HEK293 (cell line): ENCODE results near the gene CCDC12.

Experiments used
- CTCF ChIA-PET: fragments of 350-600 bp; formaldehyde crosslinking; extraction: SDS; loops from one replicate; lab custom pipeline; 2021; ENCODE audit warnings: antibody characterized with exemption; lab: Yijun Ruan, JAX
- POLR2A ChIA-PET: fragments of 300-600 bp; formaldehyde crosslinking; extraction: SDS; loops from one replicate; lab custom pipeline; 2020; ENCODE audit warnings: antibody characterized with exemption, inconsistent platforms; lab: Yijun Ruan, JAX
- H3K27ac ChIP-seq: fragments of 200-500 bp; sonication (Bioruptor generic); 2 replicates; pipeline ENCODE4 v1.5.1; 2014; ENCODE audit warnings: low read depth, low read length, control low read depth, inconsistent platforms; ENCODE audit errors: extremely low read depth
- H3K36me3 ChIP-seq, 2 experiments: fragments of 200-500 bp in 1 of 2; sonication (Bioruptor generic) in 1 of 2; 1 replicate in 1 of 2; 2 replicates in 1 of 2; pipeline ENCODE4 v1.5.1; 2014 to 2017; ENCODE audit warnings: inconsistent platforms in 2 of 2, low read length in 2 of 2; ENCODE audit not compliant: control insufficient read depth in 2 of 2, insufficient read depth in 1 of 2
- H3K4me1 ChIP-seq: fragments of 200-500 bp; sonication (Bioruptor generic); 2 replicates; pipeline ENCODE4 v1.5.1; 2014; ENCODE audit warnings: mild to moderate bottlenecking, low read length, inconsistent platforms; ENCODE audit not compliant: control insufficient read depth, insufficient read depth
- H3K4me3 ChIP-seq: 2 replicates; pipeline ENCODE4 v1.5.1; 2011; ENCODE audit warnings: low read depth, mild to moderate bottlenecking, control low read depth, low read length, moderate library complexity
- H3K9me3 ChIP-seq: fragments of 200-500 bp; sonication (Bioruptor generic); 2 replicates; pipeline ENCODE4 v1.5.1; 2014; ENCODE audit warnings: low read depth, low read length, inconsistent platforms; ENCODE audit not compliant: control insufficient read depth, insufficient read depth
- GFI1B ChIP-seq: fragments of 450-650 bp; formaldehyde crosslinking; IDR thresholded peaks from 2 replicates; pipeline ENCODE4 v1.5.1; 2016; ENCODE audit warnings: missing biosample characterization, missing genetic modification characterization
- IKZF3 ChIP-seq: fragments of 450-650 bp; IDR thresholded peaks from 2 replicates; pipeline ENCODE4 v1.5.0; 2018; ENCODE audit warnings: missing biosample characterization, mild to moderate bottlenecking, missing genetic modification characterization, moderate library complexity
- KLF1 ChIP-seq: fragments of 450-650 bp; formaldehyde crosslinking; IDR thresholded peaks from 2 replicates; pipeline ENCODE4 v1.5.1; 2016; ENCODE audit warnings: missing biosample characterization, missing genetic modification characterization
- ZBTB17 ChIP-seq: fragments of 450-650 bp; formaldehyde crosslinking; IDR thresholded peaks from 2 replicates; pipeline ENCODE4 v1.5.1; 2016; ENCODE audit warnings: missing biosample characterization, missing genetic modification characterization
- ZBTB48 ChIP-seq: fragments of 450-650 bp; formaldehyde crosslinking; IDR thresholded peaks from 2 replicates; pipeline ENCODE4 v1.5.1; 2016; ENCODE audit warnings: missing biosample characterization, missing genetic modification characterization
- ZNF155 ChIP-seq: fragments of 450-650 bp; formaldehyde crosslinking; IDR thresholded peaks from 2 replicates; pipeline ENCODE4 v1.5.1; 2016; ENCODE audit warnings: missing biosample characterization, missing genetic modification characterization
- ZNF157 ChIP-seq: fragments of 450-650 bp; formaldehyde crosslinking; IDR thresholded peaks from 2 replicates; pipeline ENCODE4 v1.5.1; 2016; ENCODE audit warnings: missing biosample characterization, missing genetic modification characterization
- ZNF211 ChIP-seq: fragments of 450-650 bp; formaldehyde crosslinking; IDR thresholded peaks from 2 replicates; pipeline ENCODE4 v1.5.1; 2016; ENCODE audit warnings: low read depth, missing biosample characterization, missing genetic modification characterization
- ZNF266 ChIP-seq: fragments of 450-650 bp; formaldehyde crosslinking; IDR thresholded peaks from 2 replicates; pipeline ENCODE4 v1.5.1; 2016; ENCODE audit warnings: missing biosample characterization, missing genetic modification characterization, low read depth
- ZNF302 ChIP-seq: fragments of 450-650 bp; formaldehyde crosslinking; IDR thresholded peaks from 2 replicates; pipeline ENCODE4 v1.5.1; 2016; ENCODE audit warnings: missing biosample characterization, missing genetic modification characterization, low read depth
- ZNF366 ChIP-seq: fragments of 450-650 bp; formaldehyde crosslinking; conservative IDR thresholded peaks from 2 replicates; pipeline ENCODE4 v1.5.1; 2016; ENCODE audit warnings: missing biosample characterization, missing genetic modification characterization
- ZNF510 ChIP-seq: fragments of 450-650 bp; formaldehyde crosslinking; IDR thresholded peaks from 2 replicates; pipeline ENCODE4 v1.5.1; 2018; ENCODE audit warnings: mild to moderate bottlenecking, missing genetic modification characterization, missing biosample characterization; ENCODE audit not compliant: insufficient replicate concordance
- ZNF555 ChIP-seq: fragments of 450-650 bp; formaldehyde crosslinking; conservative IDR thresholded peaks from 2 replicates; pipeline ENCODE4 v1.5.1; 2017; ENCODE audit warnings: missing biosample characterization, mild to moderate bottlenecking, missing genetic modification characterization, inconsistent platforms
- ZNF596 ChIP-seq: fragments of 450-650 bp; IDR thresholded peaks from 2 replicates; pipeline ENCODE4 v1.5.0; 2018; ENCODE audit warnings: missing biosample characterization, mild to moderate bottlenecking, missing genetic modification characterization, moderate library complexity
- ZNF621 ChIP-seq: fragments of 450-650 bp; formaldehyde crosslinking; IDR thresholded peaks from 2 replicates; pipeline ENCODE4 v1.5.1; 2017; ENCODE audit warnings: missing biosample characterization, missing genetic modification characterization
- ZNF785 ChIP-seq: fragments of 450-650 bp; formaldehyde crosslinking; IDR thresholded peaks from 2 replicates; pipeline ENCODE4 v1.5.1; 2016; ENCODE audit warnings: missing biosample characterization, missing genetic modification characterization
- TF ChIP-seq, protein P1 (sequence below): fragments of 450-650 bp; formaldehyde crosslinking; IDR thresholded peaks from 2 replicates; pipeline ENCODE4 v1.5.1; 2017; ENCODE audit warnings: missing biosample characterization, missing genetic modification characterization
- TF ChIP-seq, protein P2 (sequence below): fragments of 450-650 bp; formaldehyde crosslinking; IDR thresholded peaks from 2 replicates; pipeline ENCODE4 v1.5.1; 2016; ENCODE audit warnings: missing biosample characterization, missing genetic modification characterization
- TF ChIP-seq, protein P3 (sequence below): fragments of 450-650 bp; formaldehyde crosslinking; IDR thresholded peaks from 2 replicates; pipeline ENCODE4 v1.5.1; 2016; ENCODE audit warnings: missing biosample characterization, missing genetic modification characterization

Gene CCDC12

DNA sequence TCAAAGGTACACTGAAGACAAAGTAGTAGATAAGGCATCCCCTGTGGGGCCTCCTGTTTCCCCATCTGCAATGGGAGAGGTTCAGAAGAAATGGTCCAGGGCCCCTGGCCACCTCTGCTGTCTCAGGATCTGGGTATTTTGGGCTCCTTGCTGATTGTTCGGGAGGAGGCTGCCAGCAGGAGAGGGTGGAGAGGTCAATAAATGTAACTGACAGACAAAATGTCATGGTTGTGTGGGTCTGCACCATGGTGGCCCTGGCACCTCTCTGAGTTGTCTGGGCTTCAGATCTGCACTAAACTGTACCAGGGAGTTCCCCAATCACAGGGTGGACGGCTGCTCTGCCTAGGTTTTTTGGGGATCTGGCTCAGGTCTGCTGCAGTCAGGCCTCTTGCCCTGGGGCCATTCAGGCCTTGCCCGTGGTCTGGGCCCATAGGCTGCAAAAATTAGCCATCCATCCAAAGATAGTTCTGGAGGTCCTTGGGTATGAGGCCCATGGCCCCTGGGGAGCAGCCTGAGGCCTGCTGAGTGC is 10.3 kb upstream of the CCDC12 start:
- Histone ChIP-seq H3K4me3 (no peak overlapping the region), H3K4me1 (no peaks in the 10 kb centered on the region), H3K9me3 (no peaks in the 10 kb centered on the region), H3K36me3 (peaks cover 0 to 24% of the 10 kb centered on the region in 2 experiments; a peak in 1 of 3 replicates), H3K27ac (no peak overlapping the region)
- POLR2A ChIA-PET, result interaction anchor here (0.7 kb wide), 1 partner anchor 11 kb away, joined by 3 read pairs; no protein-coding TSS in a partner anchor
- no peak for TF ChIP-seq ZNF302
- TF ChIP-seq, protein P1, sequence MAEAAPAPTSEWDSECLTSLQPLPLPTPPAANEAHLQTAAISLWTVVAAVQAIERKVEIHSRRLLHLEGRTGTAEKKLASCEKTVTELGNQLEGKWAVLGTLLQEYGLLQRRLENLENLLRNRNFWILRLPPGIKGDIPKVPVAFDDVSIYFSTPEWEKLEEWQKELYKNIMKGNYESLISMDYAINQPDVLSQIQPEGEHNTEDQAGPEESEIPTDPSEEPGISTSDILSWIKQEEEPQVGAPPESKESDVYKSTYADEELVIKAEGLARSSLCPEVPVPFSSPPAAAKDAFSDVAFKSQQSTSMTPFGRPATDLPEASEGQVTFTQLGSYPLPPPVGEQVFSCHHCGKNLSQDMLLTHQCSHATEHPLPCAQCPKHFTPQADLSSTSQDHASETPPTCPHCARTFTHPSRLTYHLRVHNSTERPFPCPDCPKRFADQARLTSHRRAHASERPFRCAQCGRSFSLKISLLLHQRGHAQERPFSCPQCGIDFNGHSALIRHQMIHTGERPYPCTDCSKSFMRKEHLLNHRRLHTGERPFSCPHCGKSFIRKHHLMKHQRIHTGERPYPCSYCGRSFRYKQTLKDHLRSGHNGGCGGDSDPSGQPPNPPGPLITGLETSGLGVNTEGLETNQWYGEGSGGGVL (tag by site-specific recombination), result no peak
- no peak for TF ChIP-seq ZNF621 (tag by site-specific recombination)
- no peak for TF ChIP-seq ZNF785 (tag by site-specific recombination)
- TF ChIP-seq KLF1, result no peak
- no peak for TF ChIP-seq ZNF596 (tag by site-specific recombination)
- TF ChIP-seq ZNF555, result no peak
- no peak for TF ChIP-seq GFI1B (tag by site-specific recombination)
- TF ChIP-seq ZBTB48 (tag by site-specific recombination), result no peak
- no peak for TF ChIP-seq ZNF366
- TF ChIP-seq IKZF3 (tag by site-specific recombination), result no peak
- TF ChIP-seq ZBTB17 (tag by site-specific recombination), result no peak
- no peak for TF ChIP-seq ZNF266 (tag by site-specific recombination)
- CTCF ChIA-PET, result interaction anchor here (1.2 kb wide), 1 partner anchor 12 kb away, joined by 5 read pairs; no protein-coding TSS in a partner anchor

DNA sequence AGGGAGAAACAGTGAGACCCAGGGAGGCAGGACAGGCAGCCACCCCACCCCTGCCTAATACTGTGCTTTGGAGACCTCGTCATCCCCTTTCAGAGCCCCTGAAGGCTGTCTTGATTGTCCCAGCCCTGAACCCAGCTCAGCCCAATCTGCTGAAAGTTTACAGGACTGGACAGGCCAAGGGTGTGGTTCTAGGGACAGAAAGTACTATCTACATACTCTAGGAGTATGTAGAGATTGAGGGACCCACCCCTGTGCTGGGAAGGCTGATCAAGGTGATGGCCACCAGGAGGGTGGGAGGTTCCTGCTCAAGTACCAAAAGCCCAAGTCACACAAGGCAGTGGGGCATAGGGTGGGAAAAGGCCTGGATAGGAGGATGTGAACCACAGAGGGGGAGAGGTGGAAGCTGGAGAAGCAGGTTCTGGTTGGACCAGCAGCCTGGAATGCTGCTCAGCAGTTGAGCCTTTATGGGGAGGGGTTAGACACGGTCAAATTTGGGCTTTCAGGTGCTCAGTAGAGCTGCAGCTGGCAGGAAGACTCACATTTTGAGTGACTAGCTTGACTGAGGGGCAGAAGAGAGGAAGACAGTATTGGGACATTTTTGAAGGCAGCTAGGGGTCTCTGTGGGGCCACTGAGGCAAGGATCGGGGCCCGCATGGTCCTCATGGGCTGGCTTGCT is 9.6 kb upstream of the CCDC12 start:
- ChIA-PET CTCF (no interaction called here), POLR2A (interaction anchor here (0.7 kb wide), 1 partner anchor 10 kb away, joined by 3 read pairs; no protein-coding TSS in a partner anchor)
- no peak for TF ChIP-seq ZNF510
- no peak for TF ChIP-seq ZNF157 (tag by site-specific recombination)
- TF ChIP-seq, protein P2, sequence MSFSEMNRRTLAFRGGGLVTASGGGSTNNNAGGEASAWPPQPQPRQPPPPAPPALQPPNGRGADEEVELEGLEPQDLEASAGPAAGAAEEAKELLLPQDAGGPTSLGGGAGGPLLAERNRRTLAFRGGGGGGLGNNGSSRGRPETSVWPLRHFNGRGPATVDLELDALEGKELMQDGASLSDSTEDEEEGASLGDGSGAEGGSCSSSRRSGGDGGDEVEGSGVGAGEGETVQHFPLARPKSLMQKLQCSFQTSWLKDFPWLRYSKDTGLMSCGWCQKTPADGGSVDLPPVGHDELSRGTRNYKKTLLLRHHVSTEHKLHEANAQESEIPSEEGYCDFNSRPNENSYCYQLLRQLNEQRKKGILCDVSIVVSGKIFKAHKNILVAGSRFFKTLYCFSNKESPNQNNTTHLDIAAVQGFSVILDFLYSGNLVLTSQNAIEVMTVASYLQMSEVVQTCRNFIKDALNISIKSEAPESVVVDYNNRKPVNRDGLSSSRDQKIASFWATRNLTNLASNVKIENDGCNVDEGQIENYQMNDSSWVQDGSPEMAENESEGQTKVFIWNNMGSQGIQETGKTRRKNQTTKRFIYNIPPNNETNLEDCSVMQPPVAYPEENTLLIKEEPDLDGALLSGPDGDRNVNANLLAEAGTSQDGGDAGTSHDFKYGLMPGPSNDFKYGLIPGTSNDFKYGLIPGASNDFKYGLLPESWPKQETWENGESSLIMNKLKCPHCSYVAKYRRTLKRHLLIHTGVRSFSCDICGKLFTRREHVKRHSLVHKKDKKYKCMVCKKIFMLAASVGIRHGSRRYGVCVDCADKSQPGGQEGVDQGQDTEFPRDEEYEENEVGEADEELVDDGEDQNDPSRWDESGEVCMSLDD (tag by site-specific recombination), result no peak
- TF ChIP-seq ZNF211 (tag by site-specific recombination), result no peak
- no peak for TF ChIP-seq ZNF155 (tag by site-specific recombination)
- TF ChIP-seq, protein P3, sequence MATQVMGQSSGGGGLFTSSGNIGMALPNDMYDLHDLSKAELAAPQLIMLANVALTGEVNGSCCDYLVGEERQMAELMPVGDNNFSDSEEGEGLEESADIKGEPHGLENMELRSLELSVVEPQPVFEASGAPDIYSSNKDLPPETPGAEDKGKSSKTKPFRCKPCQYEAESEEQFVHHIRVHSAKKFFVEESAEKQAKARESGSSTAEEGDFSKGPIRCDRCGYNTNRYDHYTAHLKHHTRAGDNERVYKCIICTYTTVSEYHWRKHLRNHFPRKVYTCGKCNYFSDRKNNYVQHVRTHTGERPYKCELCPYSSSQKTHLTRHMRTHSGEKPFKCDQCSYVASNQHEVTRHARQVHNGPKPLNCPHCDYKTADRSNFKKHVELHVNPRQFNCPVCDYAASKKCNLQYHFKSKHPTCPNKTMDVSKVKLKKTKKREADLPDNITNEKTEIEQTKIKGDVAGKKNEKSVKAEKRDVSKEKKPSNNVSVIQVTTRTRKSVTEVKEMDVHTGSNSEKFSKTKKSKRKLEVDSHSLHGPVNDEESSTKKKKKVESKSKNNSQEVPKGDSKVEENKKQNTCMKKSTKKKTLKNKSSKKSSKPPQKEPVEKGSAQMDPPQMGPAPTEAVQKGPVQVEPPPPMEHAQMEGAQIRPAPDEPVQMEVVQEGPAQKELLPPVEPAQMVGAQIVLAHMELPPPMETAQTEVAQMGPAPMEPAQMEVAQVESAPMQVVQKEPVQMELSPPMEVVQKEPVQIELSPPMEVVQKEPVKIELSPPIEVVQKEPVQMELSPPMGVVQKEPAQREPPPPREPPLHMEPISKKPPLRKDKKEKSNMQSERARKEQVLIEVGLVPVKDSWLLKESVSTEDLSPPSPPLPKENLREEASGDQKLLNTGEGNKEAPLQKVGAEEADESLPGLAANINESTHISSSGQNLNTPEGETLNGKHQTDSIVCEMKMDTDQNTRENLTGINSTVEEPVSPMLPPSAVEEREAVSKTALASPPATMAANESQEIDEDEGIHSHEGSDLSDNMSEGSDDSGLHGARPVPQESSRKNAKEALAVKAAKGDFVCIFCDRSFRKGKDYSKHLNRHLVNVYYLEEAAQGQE (tag by site-specific recombination), result no peak
- Histone ChIP-seq H3K27ac (no peak overlapping the region), H3K4me3 (no peak overlapping the region), H3K9me3 (no peaks in the 10 kb centered on the region), H3K36me3 (peaks cover 0 to 20% of the 10 kb centered on the region in 2 experiments; a peak in 1 of 3 replicates), H3K4me1 (no peaks in the 10 kb centered on the region)
